Dedifferentiated amniotic fluid mesenchymal stem cell (primary cell): ENCODE data around the gene SLC35D3.
"Not testable (repeated sequence)": the region's sequence is repeated elsewhere in the genome, so short reads cannot be mapped to it uniquely, and the experiment has no call there.

Experiments
- DNase-seq: peaks from one replicate; pipeline ENCODE4 v3.0.0-alpha.2; 2016; ENCODE audit errors: extremely low spot score

SLC35D3 gene

GRCh38 chr6:136923116-136923953 is 1.2 kb downstream of the SLC35D3 start:
- no peak for DNase-seq

GRCh38 chr6:136923954-136924673 is 2.0 kb downstream of the SLC35D3 start:
- DNase-seq, result no peak

DNA sequence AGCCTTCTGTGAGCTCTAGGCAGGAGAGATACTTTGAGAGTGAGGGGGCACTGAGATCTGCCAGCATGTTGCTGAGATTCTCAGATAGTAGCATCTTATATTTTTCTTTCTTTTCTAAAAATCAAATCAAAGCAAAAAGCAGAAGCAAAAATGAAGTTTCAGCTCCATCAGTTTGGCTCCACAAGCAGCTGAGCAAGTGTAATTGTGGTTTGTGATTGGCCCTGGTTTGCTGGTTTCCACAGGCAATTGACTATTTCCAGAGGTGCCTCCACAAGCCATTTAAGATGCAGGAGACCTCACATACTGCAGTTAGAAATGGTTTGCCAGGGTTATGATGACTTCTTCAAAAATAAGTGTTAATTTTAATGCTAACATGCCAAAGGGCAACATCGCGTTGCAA is 4.3 kb downstream of the SLC35D3 start:
- no peak for DNase-seq

- no peak for DNase-seq
Observed at GRCh38 chr6:136927292-136927691, 5.2 kb downstream of the SLC35D3 start.

DNA sequence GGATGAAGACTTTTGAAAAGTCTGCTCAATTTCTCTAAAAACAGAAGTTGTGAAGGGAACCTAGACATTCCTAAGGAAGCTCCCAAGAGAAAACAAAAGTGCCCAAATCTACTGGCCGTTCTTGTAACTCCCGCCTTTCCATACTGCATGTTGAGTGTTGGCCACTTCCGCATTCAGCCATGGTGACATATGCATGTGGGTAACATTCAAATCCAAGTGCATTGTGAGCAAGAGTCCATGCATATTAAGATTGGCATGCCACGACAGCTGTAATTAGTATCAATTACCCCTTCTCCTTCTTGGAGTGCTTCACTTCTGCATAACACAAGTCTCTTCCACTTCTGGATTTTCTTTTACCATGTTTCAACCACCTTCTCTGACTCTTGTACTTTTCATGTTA is 8.4 kb downstream of the SLC35D3 start:
- DNase-seq, result no peak

DNA sequence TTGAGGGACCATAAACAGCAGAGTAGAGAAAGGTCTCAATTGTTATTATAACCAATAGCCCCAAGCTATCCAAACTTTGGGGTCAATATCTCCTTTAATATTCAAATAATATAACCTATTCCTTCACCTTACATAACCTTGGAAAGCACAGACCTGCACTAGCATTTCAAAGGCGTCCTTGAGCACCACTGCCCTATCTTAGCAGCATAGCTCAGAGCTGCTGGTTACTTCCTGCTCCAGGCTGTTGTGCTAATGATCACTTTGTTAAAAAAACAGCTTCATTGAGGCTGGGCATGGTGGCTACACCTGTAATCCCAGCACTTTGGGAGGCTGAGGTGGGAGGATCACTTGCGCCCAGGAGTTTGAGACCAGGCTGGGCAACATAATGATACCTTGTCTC is 10.5 kb downstream of the SLC35D3 start:
- DNase-seq, result no peak

DNA sequence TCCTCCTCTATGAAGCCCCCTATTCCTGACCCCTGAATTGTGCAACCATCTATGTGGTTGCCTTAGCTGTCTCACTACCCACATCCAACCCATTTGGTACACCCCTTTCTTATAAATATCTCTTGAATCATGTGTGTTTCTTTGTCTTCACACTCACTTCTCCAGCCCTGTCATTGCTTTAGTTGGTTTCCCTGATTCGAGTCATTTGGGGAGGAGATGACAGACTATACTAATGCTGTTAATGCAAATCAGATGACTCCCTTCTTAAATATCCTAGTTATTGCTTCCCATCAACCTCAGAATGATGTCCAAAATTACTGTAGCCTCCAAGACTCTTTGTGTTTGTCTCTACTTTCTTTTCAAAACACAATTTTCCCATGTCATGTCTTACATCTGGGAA is 23.0 kb downstream of the SLC35D3 start:
- no peak for DNase-seq

- no peak for DNase-seq
Observed at GRCh38 chr6:136945711-136946121, 23.6 kb downstream of the SLC35D3 start.

GRCh38 chr6:136947037-136947436 is 24.9 kb downstream of the SLC35D3 start:
- DNase-seq, result no peak

DNA sequence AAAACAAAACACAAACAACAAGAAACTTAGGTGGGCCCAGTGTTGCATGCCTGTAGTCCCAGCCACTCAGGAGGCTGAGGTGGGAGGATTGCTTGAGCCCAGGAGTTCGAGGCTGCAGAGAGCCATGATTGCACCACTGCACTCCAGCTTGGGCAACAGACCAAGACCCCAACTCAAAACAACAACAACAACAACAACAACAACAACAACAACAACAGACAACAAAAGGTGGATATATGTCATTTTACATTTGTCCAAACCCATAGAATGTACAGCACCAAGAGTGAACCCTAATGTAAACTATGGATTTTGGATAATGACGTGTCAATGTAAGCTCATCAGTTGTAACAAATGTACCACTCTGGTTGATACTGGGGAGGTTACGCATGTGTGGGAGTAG is 27.9 kb downstream of the SLC35D3 start:
- not testable (repeated sequence) for DNase-seq

GRCh38 chr6:136950436-136951126 is 28.5 kb downstream of the SLC35D3 start:
- DNase-seq, result no peak

GRCh38 chr6:136952714-136953260 is 30.7 kb downstream of the SLC35D3 start:
- no peak for DNase-seq

DNA sequence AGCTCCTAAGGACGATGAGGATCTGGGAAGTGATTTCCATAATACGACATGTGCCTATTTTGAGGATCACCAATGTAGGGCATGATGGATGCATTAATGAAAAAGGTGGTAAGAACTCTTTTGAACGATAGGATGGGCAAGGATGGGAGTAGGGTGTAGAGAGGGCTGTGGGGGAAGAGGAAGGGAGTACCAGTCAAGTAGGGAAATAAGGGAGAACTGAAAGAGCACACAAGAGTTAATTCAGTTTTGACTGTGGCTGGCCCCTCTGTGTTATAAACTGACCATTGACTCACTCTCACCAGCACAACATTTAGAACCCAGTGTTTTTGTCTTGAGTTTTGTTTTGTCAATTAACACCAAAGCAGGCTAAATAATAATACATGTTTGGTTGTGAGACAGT is 33.0 kb downstream of the SLC35D3 start:
- no peak for DNase-seq

- DNase-seq, result no peak
Observed at GRCh38 chr6:136956590-136957544, 34.8 kb downstream of the SLC35D3 start.

- no peak for DNase-seq
Observed at GRCh38 chr6:136958168-136958567, 36.1 kb downstream of the SLC35D3 start.

- DNase-seq, result no peak
Observed at GRCh38 chr6:136959471-136959891, 37.4 kb downstream of the SLC35D3 start.

GRCh38 chr6:136959935-136960334 is 37.8 kb downstream of the SLC35D3 start:
- not testable (repeated sequence) for DNase-seq

DNA sequence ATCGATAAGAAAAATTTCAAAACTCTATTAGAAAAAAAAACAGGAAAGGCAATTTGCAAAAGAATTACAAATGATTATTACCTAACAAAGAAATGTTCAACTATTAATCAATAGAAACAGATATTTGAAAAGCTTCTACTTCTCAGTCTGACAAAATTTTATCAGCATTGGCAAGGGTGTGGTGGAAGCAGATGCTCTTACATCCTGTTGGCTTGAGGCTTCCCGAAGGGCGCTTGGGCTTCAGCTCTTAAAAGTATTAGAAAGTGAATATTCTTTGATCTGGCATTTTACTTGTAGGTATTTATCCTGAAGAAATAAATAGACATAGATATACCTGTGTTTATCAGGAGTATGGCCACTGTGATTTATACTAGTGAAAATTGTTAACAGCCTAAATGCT is 38.7 kb downstream of the SLC35D3 start:
- DNase-seq, result no peak

GRCh38 chr6:136961848-136962247 is 39.7 kb downstream of the SLC35D3 start:
- no peak for DNase-seq

GRCh38 chr6:136962661-136963060 is 40.6 kb downstream of the SLC35D3 start:
- no peak for DNase-seq

DNA sequence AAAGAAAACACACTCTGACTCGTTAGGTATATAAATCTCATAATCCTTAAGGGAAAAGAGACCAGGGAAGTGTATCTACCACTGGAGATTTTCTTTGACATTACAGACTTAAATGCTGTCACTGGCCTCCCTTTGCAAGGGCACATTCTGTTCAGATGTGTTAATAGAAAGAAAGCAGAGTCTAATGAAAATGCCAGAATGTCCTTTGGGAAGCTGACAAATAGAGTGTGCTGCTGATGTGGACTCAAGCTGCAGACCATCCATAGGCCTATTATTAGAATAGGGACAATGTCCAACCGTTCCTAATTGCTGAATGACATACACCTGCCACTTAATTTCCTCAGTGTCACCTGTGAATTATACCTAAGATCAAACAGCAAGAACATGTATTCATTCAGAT is 41.2 kb downstream of the SLC35D3 start:
- no peak for DNase-seq
